Measurements from ENCODE around the gene ZXDC. TPM values are rescaled to one million over a fixed set of nuclear protein-coding genes. Genes with fewer than 3 reads are reported as not detected.

ZXDC gene
- total and polyA plus RNA-seq, 7 donors = 10.6 to 39.5 (median 30.3) TPM

GRCh38 chr3:126522363-126522788, 46.7 kb upstream of the ZXDC start:
- peak; percentile 92 for TF ChIP-seq CTCF (IDR thresholded peaks at IDR 0.05)
- no peaks in the 10 kb centered on the region for H3K36me3 ChIP-seq (ENCODE audit: insufficient read depth in 1 of 2, low read depth in 1 of 2)
- H3K27me3 ChIP-seq (ENCODE audit: insufficient read depth in 3 of 3, low read length in 2 of 3) = peaks cover 0 to 4% (median 0%) of the 10 kb centered on the region in 3 donors
- 0 to 3% (median 0%) methylated on average over 6 of the region's 6 CpGs for WGBS, 3 donors
- H3K4me3 ChIP-seq = no peak overlapping the region
- peaks cover 3% of the 10 kb centered on the region for H3K4me1 ChIP-seq
- DNase-seq (peak; percentile 53 to 71), ATAC-seq (peak; percentile 48 to 80 (median 65))
- intact Hi-C loops (cut with DNase I) = loop anchor here (5.0 to 10.0 kb wide), 4 partner anchors 132 to 1025 kb away; partner anchors contain the start of gene TXNRD3 (in 1 of the 2)
- no peaks in the 10 kb centered on the region for H3K9me3 ChIP-seq
- no peak overlapping the region for H3K27ac ChIP-seq

- intact Hi-C loops (cut with DNase I) = loop anchor here (5.0 to 10.0 kb wide), 4 partner anchors 133 to 1026 kb away; partner anchors contain the start of gene TXNRD3 (in 1 of the 2)
- peak in 1 of 2 donors; percentile 39 for DNase-seq
- Histone ChIP-seq H3K9me3 (no peaks in the 10 kb centered on the region), H3K27me3 (ENCODE audit: insufficient read depth in 3 of 3, low read length in 2 of 3) (peaks cover 0 to 4% (median 0%) of the 10 kb centered on the region in 3 donors), H3K4me3 (no peak overlapping the region), H3K4me1 (peaks cover 3% of the 10 kb centered on the region), H3K36me3 (ENCODE audit: insufficient read depth in 1 of 2, low read depth in 1 of 2) (no peaks in the 10 kb centered on the region), H3K27ac (no peak overlapping the region)
- WGBS, 3 donors = 68 to 76% (median 72%) methylated on average over 10 to 11 of the region's 11 CpGs
- ATAC-seq = no peak
- no peak for TF ChIP-seq CTCF (IDR thresholded peaks at IDR 0.05)
These were observed 45.6 kb upstream of the ZXDC start for GRCh38 chr3:126521122-126521891.

GRCh38 chr3:126519506-126520455, 44.1 kb upstream of the ZXDC start:
- no peak for ATAC-seq
- Histone ChIP-seq H3K9me3 (no peaks in the 10 kb centered on the region), H3K27ac (no peak overlapping the region), H3K4me3 (no peak overlapping the region), H3K27me3 (ENCODE audit: insufficient read depth in 3 of 3, low read length in 2 of 3) (peaks cover 0 to 3% (median 0%) of the 10 kb centered on the region in 3 donors), H3K4me1 (peaks cover 3% of the 10 kb centered on the region), H3K36me3 (ENCODE audit: insufficient read depth in 1 of 2, low read depth in 1 of 2) (no peaks in the 10 kb centered on the region)
- WGBS, 3 donors = 90% methylated on average over 10 of the region's 10 CpGs
- no peak for TF ChIP-seq CTCF (IDR thresholded peaks at IDR 0.05)
- DNase-seq = peak in 1 of 2 donors; percentile 30
- intact Hi-C loops (cut with DNase I) = loop anchor here (5.0 to 10.0 kb wide), 4 partner anchors 135 to 1028 kb away; partner anchors contain the start of gene TXNRD3 (in 1 of the 2)

- H3K4me1 ChIP-seq = peaks cover 2% of the 10 kb centered on the region
- peaks cover 0 to 2% (median 0%) of the 10 kb centered on the region in 3 donors for H3K27me3 ChIP-seq (ENCODE audit: insufficient read depth in 3 of 3, low read length in 2 of 3)
- intact Hi-C loops (cut with DNase I) = no loop called here
- H3K9me3 ChIP-seq = no peaks in the 10 kb centered on the region
- no peaks in the 10 kb centered on the region for H3K36me3 ChIP-seq (ENCODE audit: insufficient read depth in 1 of 2, low read depth in 1 of 2)
- peak in 1 of 2 donors; percentile 28 for DNase-seq
- WGBS, 3 donors = 58 to 69% (median 62%) methylated on average over 4 of the region's 4 CpGs
- H3K4me3 ChIP-seq = no peak overlapping the region
- TF ChIP-seq CTCF (IDR thresholded peaks at IDR 0.05) = no peak
- H3K27ac ChIP-seq = no peak overlapping the region
- ATAC-seq = no peak
These were observed 43.1 kb upstream of the ZXDC start for GRCh38 chr3:126518779-126519177.

Measured in psoas muscle (tissue), 8 donors.